HL-60 (cell line): ENCODE measurements around the gene WWP2.
"Not testable (repeated sequence)": the region's sequence is repeated elsewhere in the genome, so short reads cannot be mapped to it uniquely, and the experiment has no call there.

Source experiments
- DNase-seq, 2 experiments: peaks; one replicate each; pipeline ENCODE4 v3.0.0-alpha.2; 2010 to 2020; ENCODE audit warnings: low read depth in 1 of 2, low spot score in 1 of 2
- H3K27ac ChIP-seq: fragments of 250-450 bp; sonication (Bioruptor Pico); replicated peaks from 2 replicates; pipeline ENCODE4 v1.5.1; 2020; ENCODE audit warnings: mild to moderate bottlenecking, moderate library complexity
- H3K27me3 ChIP-seq: fragments of 250-450 bp; sonication (Bioruptor Pico); 2 replicates; pipeline ENCODE4 v1.5.1; 2021; ENCODE audit warnings: mild to moderate bottlenecking, moderate library complexity; ENCODE audit not compliant: insufficient read depth, poor library complexity, severe bottlenecking
- H3K4me3 ChIP-seq: replicated peaks from 2 replicates; pipeline ENCODE4 v1.5.1; 2011; ENCODE audit warnings: mild to moderate bottlenecking, control low read depth, low read length; ENCODE audit not compliant: insufficient read depth
- GABPA ChIP-seq: IDR thresholded peaks from 2 replicates; pipeline ENCODE4 v1.6.1; 2012; ENCODE audit warnings: low read depth
- POLR2AphosphoS5 ChIP-seq: IDR thresholded peaks from 2 replicates; pipeline ENCODE4 v1.6.1; 2012; ENCODE audit warnings: low read depth
- SPI1 ChIP-seq: IDR thresholded peaks from 2 replicates; pipeline ENCODE4 v1.6.1; 2012; ENCODE audit warnings: low read depth, mild to moderate bottlenecking, borderline replicate concordance
- TF ChIP-seq, protein P1 (sequence below): IDR thresholded peaks from one replicate; pipeline ENCODE4 v1.5.1; 2011; ENCODE audit warnings: low read length, control low read depth, inconsistent platforms; ENCODE audit not compliant: insufficient read depth
- TF ChIP-seq, protein P2 (sequence below): IDR thresholded peaks from 2 replicates; pipeline ENCODE4 v1.6.1; 2012; ENCODE audit warnings: low read depth; ENCODE audit not compliant: insufficient replicate concordance

Gene WWP2

DNA sequence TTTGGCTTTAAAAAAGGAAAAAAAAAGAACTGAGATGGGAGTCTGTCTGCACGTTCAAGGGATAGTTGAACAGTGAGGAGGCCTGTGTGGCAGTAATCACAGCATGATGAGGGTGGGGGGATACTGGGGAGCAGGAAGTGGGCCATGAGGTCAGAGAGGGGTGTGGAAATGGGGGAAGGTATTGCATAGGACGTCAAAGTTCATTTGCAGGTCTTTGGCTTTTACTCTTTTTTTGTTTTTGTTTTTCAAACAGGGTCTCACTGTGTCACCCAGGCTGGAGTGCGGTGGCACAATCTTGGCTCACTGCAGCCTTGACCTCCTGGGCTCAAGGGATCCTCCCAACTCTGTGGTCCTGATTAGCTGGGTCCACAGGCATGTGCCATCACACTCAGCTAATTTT lies 19.0 kb downstream of the WWP2 start:
- no peak overlapping the region for H3K4me3 ChIP-seq
- no peaks in the 10 kb centered on the region for H3K27me3 ChIP-seq
- no peak overlapping the region for H3K27ac ChIP-seq
- DNase-seq, result no peak
- TF ChIP-seq SPI1 (no peak), GABPA (no peak), POLR2AphosphoS5 (no peak)
- TF ChIP-seq, protein P1, sequence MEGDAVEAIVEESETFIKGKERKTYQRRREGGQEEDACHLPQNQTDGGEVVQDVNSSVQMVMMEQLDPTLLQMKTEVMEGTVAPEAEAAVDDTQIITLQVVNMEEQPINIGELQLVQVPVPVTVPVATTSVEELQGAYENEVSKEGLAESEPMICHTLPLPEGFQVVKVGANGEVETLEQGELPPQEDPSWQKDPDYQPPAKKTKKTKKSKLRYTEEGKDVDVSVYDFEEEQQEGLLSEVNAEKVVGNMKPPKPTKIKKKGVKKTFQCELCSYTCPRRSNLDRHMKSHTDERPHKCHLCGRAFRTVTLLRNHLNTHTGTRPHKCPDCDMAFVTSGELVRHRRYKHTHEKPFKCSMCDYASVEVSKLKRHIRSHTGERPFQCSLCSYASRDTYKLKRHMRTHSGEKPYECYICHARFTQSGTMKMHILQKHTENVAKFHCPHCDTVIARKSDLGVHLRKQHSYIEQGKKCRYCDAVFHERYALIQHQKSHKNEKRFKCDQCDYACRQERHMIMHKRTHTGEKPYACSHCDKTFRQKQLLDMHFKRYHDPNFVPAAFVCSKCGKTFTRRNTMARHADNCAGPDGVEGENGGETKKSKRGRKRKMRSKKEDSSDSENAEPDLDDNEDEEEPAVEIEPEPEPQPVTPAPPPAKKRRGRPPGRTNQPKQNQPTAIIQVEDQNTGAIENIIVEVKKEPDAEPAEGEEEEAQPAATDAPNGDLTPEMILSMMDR, result no peak
- TF ChIP-seq, protein P2, sequence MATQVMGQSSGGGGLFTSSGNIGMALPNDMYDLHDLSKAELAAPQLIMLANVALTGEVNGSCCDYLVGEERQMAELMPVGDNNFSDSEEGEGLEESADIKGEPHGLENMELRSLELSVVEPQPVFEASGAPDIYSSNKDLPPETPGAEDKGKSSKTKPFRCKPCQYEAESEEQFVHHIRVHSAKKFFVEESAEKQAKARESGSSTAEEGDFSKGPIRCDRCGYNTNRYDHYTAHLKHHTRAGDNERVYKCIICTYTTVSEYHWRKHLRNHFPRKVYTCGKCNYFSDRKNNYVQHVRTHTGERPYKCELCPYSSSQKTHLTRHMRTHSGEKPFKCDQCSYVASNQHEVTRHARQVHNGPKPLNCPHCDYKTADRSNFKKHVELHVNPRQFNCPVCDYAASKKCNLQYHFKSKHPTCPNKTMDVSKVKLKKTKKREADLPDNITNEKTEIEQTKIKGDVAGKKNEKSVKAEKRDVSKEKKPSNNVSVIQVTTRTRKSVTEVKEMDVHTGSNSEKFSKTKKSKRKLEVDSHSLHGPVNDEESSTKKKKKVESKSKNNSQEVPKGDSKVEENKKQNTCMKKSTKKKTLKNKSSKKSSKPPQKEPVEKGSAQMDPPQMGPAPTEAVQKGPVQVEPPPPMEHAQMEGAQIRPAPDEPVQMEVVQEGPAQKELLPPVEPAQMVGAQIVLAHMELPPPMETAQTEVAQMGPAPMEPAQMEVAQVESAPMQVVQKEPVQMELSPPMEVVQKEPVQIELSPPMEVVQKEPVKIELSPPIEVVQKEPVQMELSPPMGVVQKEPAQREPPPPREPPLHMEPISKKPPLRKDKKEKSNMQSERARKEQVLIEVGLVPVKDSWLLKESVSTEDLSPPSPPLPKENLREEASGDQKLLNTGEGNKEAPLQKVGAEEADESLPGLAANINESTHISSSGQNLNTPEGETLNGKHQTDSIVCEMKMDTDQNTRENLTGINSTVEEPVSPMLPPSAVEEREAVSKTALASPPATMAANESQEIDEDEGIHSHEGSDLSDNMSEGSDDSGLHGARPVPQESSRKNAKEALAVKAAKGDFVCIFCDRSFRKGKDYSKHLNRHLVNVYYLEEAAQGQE, result no peak

DNA sequence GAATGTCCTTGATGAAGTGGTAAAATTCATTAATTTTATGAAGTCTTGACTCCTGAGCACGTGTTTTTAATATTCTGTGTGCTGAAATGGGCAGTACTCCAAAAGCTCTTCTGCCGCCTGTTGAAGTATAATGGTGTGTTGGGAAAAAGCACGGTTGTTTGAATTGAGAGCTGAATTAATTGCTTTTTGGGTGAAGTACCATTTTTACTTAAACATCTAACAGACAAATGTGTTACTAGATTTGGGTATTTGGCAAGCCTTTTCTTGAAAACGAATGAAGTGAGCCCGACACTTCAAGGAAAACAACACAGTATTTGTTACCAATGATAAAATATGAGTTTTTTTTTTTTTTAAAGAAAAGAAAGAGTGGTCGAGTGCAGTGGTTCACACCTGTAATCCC lies 22.5 kb downstream of the WWP2 start:
- no peaks in the 10 kb centered on the region for H3K27me3 ChIP-seq
- no peak overlapping the region for H3K4me3 ChIP-seq
- TF ChIP-seq, protein P1, result no peak
- no peak for TF ChIP-seq GABPA
- no peak overlapping the region for H3K27ac ChIP-seq
- DNase-seq, result no peak

DNA sequence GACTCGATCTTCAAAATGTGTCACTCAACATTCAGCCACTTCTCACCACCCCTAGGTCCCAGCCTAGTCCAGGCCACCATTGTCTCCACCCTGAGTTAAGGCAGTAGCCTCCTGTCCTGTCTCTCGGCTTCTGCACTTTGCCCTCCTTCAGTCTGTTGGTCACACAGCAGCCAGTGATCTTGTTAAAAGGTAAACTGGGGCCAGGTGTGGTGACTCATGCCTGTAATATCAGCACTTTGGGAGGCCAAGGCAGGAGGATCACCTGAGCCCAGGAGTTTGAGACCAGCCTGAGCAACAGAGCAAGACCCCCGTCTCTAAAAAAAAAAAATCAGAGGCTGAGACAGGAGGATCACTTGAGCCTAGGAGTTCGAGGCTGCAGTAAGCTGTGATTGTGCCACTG lies 25.8 kb downstream of the WWP2 start:
- Histone ChIP-seq H3K27me3 (no peaks in the 10 kb centered on the region), H3K27ac (no peak overlapping the region), H3K4me3 (no peak overlapping the region)
- no peak for DNase-seq
- TF ChIP-seq, protein P2, result no peak
- TF ChIP-seq GABPA (no peak), SPI1 (no peak), POLR2AphosphoS5 (no peak)
- TF ChIP-seq, protein P1, result no peak

DNA sequence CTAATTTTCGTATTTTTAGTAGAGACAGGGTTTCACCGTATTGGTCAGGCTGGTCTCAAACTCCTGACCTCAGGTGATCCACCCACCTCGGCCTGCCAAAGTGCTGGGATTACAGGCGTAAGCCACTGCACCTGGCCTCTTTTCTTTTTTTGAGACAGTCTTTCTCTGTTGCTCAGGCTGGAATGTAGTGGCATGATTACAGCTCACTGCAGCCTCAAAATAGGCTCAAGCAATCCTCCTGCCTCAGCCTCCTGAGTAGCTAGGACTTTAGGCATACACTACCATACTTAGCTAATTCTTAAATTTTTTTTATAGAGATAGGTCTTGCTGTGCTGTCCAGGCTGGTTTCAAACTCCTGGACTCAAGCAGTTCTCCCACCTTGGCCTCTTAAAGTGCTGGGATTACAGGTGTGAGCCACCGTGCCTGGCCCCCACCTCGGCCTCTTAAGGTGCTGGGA lies 29.3 kb downstream of the WWP2 start:
- not testable (repeated sequence) for H3K27ac ChIP-seq, H3K4me3 ChIP-seq, H3K27me3 ChIP-seq, DNase-seq
